HL-60 (cell line): ENCODE measurements around the gene ADAMTS14.

Source experiments
- POLR2AphosphoS5 ChIP-seq: IDR thresholded peaks from 2 replicates; pipeline ENCODE4 v1.6.1; 2012; ENCODE audit warnings: low read depth
- SPI1 ChIP-seq: IDR thresholded peaks from 2 replicates; pipeline ENCODE4 v1.6.1; 2012; ENCODE audit warnings: low read depth, mild to moderate bottlenecking, borderline replicate concordance
- TF ChIP-seq, protein P1 (sequence below): IDR thresholded peaks from one replicate; pipeline ENCODE4 v1.5.1; 2011; ENCODE audit warnings: low read length, control low read depth, inconsistent platforms; ENCODE audit not compliant: insufficient read depth
- TF ChIP-seq, protein P2 (sequence below): IDR thresholded peaks from 2 replicates; pipeline ENCODE4 v1.6.1; 2012; ENCODE audit warnings: low read depth; ENCODE audit not compliant: insufficient replicate concordance

DNA sequence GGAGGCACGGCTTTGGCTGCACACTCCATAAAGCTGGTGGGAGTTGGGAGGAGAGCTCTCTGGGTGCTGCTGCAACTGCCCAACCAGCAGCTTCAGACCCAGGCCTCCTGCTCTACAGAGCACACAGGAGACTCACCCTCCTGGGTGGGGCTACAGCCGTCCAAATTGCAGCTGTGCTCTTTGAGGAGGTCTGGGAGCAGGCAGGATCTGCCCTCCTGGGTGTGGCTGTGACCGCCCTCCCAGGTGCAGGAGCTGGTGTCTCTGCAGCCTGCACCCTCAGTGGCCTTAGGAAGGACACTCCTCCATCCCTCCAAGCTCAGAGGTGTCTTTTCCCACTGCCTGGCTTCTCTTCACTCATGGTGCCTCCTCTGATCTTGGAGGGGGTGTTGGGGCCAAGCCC is 49.8 kb upstream of the ADAMTS14 start:
- TF ChIP-seq, protein P1, sequence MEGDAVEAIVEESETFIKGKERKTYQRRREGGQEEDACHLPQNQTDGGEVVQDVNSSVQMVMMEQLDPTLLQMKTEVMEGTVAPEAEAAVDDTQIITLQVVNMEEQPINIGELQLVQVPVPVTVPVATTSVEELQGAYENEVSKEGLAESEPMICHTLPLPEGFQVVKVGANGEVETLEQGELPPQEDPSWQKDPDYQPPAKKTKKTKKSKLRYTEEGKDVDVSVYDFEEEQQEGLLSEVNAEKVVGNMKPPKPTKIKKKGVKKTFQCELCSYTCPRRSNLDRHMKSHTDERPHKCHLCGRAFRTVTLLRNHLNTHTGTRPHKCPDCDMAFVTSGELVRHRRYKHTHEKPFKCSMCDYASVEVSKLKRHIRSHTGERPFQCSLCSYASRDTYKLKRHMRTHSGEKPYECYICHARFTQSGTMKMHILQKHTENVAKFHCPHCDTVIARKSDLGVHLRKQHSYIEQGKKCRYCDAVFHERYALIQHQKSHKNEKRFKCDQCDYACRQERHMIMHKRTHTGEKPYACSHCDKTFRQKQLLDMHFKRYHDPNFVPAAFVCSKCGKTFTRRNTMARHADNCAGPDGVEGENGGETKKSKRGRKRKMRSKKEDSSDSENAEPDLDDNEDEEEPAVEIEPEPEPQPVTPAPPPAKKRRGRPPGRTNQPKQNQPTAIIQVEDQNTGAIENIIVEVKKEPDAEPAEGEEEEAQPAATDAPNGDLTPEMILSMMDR = no peak
- TF ChIP-seq SPI1 (no peak), POLR2AphosphoS5 (no peak)
- TF ChIP-seq, protein P2, sequence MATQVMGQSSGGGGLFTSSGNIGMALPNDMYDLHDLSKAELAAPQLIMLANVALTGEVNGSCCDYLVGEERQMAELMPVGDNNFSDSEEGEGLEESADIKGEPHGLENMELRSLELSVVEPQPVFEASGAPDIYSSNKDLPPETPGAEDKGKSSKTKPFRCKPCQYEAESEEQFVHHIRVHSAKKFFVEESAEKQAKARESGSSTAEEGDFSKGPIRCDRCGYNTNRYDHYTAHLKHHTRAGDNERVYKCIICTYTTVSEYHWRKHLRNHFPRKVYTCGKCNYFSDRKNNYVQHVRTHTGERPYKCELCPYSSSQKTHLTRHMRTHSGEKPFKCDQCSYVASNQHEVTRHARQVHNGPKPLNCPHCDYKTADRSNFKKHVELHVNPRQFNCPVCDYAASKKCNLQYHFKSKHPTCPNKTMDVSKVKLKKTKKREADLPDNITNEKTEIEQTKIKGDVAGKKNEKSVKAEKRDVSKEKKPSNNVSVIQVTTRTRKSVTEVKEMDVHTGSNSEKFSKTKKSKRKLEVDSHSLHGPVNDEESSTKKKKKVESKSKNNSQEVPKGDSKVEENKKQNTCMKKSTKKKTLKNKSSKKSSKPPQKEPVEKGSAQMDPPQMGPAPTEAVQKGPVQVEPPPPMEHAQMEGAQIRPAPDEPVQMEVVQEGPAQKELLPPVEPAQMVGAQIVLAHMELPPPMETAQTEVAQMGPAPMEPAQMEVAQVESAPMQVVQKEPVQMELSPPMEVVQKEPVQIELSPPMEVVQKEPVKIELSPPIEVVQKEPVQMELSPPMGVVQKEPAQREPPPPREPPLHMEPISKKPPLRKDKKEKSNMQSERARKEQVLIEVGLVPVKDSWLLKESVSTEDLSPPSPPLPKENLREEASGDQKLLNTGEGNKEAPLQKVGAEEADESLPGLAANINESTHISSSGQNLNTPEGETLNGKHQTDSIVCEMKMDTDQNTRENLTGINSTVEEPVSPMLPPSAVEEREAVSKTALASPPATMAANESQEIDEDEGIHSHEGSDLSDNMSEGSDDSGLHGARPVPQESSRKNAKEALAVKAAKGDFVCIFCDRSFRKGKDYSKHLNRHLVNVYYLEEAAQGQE = no peak
